GM18867 (cell line): ENCODE data around the gene SRGAP2B.
"Not testable (repeated sequence)": the region's sequence is repeated elsewhere in the genome, so short reads cannot be mapped to it uniquely, and the experiment has no call there.

Experiments
- ATAC-seq: cut with Tn5 transposase; IDR thresholded peaks from one replicate; pipeline ENCODE4 v1.9.1; 2021; ENCODE audit warnings: mild to moderate bottlenecking, moderate library complexity; ENCODE audit not compliant: unreplicated experiment

The SRGAP2B gene

GRCh38 chr1:145047553-145047952, 47.6 kb downstream of the SRGAP2B start:
- peak; percentile 88 for ATAC-seq

- ATAC-seq, result not testable (repeated sequence)
These were observed 49.4 kb downstream of the SRGAP2B start for GRCh38 chr1:145045571-145046273.

- ATAC-seq, result peak; percentile 95
These were observed 53.6 kb downstream of the SRGAP2B start for GRCh38 chr1:145041519-145041918.

- ATAC-seq, result not testable (repeated sequence)
These were observed 59.1 kb downstream of the SRGAP2B start for GRCh38 chr1:145036019-145036418.

GRCh38 chr1:145033523-145033922, 61.6 kb downstream of the SRGAP2B start:
- ATAC-seq, result not testable (repeated sequence)

GRCh38 chr1:145027251-145027650, 67.9 kb downstream of the SRGAP2B start:
- ATAC-seq, result not testable (repeated sequence)

- ATAC-seq, result not testable (repeated sequence)
These were observed 69.8 kb downstream of the SRGAP2B start for GRCh38 chr1:145025286-145025685.

- not testable (repeated sequence) for ATAC-seq
These were observed 72.9 kb downstream of the SRGAP2B start for GRCh38 chr1:145022259-145022658.

GRCh38 chr1:145021749-145022148, 73.4 kb downstream of the SRGAP2B start:
- not testable (repeated sequence) for ATAC-seq

- ATAC-seq, result not testable (repeated sequence)
These were observed 75.4 kb downstream of the SRGAP2B start for GRCh38 chr1:145019709-145020108.

GRCh38 chr1:145017725-145018124, 77.4 kb downstream of the SRGAP2B start:
- not testable (repeated sequence) for ATAC-seq

GRCh38 chr1:145016492-145016862, 78.7 kb downstream of the SRGAP2B start:
- ATAC-seq, result peak; percentile 3

GRCh38 chr1:145015744-145016491, 79.2 kb downstream of the SRGAP2B start:
- ATAC-seq, result peak; percentile 65

GRCh38 chr1:145013353-145013752, 81.8 kb downstream of the SRGAP2B start:
- ATAC-seq, result peak; percentile 57

- not testable (repeated sequence) for ATAC-seq
These were observed 83.3 kb downstream of the SRGAP2B start for GRCh38 chr1:145011811-145012210.

GRCh38 chr1:145010580-145010979, 84.5 kb downstream of the SRGAP2B start:
- ATAC-seq, result not testable (repeated sequence)

- not testable (repeated sequence) for ATAC-seq
These were observed 85.2 kb downstream of the SRGAP2B start for GRCh38 chr1:145009928-145010327.

GRCh38 chr1:145008388-145008787, 86.7 kb downstream of the SRGAP2B start:
- peak; percentile 48 for ATAC-seq

- ATAC-seq, result not testable (repeated sequence)
These were observed 90.0 kb downstream of the SRGAP2B start for GRCh38 chr1:145005142-145005541.

GRCh38 chr1:145001381-145001780, 93.7 kb downstream of the SRGAP2B start:
- ATAC-seq, result not testable (repeated sequence)

GRCh38 chr1:145000743-145001326, 94.3 kb downstream of the SRGAP2B start:
- ATAC-seq, result not testable (repeated sequence)
